Retinal pigment epithelial cell (primary cell): ENCODE measurements around the gene KIAA1671.

Source experiments
- DNase-seq: peaks from one replicate; pipeline ENCODE4 v3.0.0-alpha.2; 2010; ENCODE audit warnings: low read depth
- H3K4me3 ChIP-seq: 2 replicates; pipeline ENCODE4 v1.5.1; 2011; ENCODE audit warnings: mild to moderate bottlenecking, low read length, control low read depth, moderate library complexity
- TF ChIP-seq, protein P1 (sequence below): conservative IDR thresholded peaks from 2 replicates; pipeline ENCODE4 v1.5.1; 2011; ENCODE audit warnings: low read depth, low read length, control low read depth, inconsistent platforms

The KIAA1671 gene

DNA sequence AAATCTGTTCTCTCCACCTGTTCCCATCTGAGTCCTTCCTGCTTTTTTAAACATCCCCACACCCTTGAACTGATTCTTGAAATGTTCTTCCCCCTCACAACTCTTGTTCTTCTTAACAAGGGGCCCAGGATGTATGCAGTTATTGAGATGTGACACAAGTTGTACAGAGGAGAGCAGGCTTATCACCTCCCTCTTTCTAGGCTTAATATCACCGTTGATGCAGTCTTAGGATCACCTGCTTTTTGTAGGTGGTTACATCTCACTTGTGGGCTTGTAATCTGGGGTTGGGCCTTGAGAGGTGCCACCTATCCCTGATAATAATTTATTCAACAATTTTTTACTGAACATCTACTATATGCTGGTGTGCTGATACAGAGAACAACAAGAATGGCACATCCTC, 253.3 kb downstream of the KIAA1671 start:
- H3K4me3 ChIP-seq: no peak overlapping the region
- TF ChIP-seq, protein P1, sequence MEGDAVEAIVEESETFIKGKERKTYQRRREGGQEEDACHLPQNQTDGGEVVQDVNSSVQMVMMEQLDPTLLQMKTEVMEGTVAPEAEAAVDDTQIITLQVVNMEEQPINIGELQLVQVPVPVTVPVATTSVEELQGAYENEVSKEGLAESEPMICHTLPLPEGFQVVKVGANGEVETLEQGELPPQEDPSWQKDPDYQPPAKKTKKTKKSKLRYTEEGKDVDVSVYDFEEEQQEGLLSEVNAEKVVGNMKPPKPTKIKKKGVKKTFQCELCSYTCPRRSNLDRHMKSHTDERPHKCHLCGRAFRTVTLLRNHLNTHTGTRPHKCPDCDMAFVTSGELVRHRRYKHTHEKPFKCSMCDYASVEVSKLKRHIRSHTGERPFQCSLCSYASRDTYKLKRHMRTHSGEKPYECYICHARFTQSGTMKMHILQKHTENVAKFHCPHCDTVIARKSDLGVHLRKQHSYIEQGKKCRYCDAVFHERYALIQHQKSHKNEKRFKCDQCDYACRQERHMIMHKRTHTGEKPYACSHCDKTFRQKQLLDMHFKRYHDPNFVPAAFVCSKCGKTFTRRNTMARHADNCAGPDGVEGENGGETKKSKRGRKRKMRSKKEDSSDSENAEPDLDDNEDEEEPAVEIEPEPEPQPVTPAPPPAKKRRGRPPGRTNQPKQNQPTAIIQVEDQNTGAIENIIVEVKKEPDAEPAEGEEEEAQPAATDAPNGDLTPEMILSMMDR: no peak
- no peak for DNase-seq

DNA sequence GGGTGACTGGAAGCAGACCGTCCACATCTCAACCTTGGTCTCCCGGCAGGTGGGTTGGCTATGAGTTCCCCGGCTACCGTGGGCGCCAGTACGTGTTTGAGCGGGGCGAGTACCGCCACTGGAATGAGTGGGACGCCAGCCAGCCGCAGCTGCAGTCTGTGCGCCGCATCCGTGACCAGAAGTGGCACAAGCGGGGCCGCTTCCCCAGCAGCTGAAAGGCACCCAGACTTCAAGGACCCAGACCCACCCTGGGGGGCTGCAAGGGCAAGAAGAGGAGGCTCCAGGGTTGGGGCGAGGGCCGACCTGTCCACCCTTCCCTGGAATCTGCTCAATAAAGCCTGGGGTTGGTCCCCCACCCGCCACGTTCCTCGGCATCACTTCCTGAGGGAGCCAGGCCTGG, 254.5 kb downstream of the KIAA1671 start:
- no peak for DNase-seq
- no peak overlapping the region for H3K4me3 ChIP-seq
- TF ChIP-seq, protein P1: no peak

DNA sequence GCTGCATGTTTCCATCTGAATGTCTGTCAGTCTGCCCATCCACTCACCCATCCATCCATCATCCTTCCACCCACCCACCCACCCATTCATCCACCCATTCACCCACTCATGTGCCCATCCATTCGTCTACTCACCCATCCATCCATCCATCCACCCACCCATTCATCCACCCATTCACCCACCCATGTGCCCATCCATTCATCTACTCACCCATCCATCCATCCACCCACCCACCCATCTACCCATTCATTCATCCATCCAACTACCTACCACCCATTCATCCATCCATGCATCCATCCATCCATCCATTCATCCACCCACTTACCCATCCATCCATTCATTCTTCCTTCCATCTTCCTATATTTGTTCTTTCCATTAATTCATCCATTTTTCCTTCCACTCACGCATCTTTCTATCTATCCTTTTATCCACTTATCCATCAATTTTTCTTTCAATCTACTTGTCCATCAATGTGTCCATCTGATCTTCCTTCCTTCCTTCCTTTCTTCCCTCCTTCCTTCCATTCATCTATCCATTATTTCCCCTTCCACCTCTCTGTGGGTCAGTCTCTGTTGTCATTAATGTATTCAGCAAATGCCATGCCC, 255.1 kb downstream of the KIAA1671 start:
- DNase-seq: no peak
- H3K4me3 ChIP-seq: no peak overlapping the region
- TF ChIP-seq, protein P1: no peak

DNA sequence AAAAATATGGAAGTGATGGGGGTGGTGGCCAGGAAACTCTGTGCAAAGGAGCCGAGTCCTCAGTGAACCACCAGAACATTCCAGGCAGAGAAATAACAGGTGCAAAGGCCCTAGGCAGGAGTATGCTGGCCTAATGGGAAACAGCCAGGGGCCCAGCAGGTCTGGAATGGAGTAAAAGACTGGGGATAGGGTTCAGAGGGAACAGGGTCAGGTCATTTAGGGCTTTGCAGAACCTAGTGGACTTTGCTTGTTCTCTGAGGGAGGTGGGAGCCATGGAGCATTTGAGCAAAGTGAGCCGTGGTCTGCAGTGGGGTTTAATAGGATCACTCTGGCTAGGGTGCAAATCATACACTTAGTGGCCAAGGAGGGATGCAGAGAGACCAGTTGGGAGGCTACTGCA, 255.8 kb downstream of the KIAA1671 start:
- TF ChIP-seq, protein P1: no peak
- no peak for DNase-seq
- H3K4me3 ChIP-seq: no peak overlapping the region

DNA sequence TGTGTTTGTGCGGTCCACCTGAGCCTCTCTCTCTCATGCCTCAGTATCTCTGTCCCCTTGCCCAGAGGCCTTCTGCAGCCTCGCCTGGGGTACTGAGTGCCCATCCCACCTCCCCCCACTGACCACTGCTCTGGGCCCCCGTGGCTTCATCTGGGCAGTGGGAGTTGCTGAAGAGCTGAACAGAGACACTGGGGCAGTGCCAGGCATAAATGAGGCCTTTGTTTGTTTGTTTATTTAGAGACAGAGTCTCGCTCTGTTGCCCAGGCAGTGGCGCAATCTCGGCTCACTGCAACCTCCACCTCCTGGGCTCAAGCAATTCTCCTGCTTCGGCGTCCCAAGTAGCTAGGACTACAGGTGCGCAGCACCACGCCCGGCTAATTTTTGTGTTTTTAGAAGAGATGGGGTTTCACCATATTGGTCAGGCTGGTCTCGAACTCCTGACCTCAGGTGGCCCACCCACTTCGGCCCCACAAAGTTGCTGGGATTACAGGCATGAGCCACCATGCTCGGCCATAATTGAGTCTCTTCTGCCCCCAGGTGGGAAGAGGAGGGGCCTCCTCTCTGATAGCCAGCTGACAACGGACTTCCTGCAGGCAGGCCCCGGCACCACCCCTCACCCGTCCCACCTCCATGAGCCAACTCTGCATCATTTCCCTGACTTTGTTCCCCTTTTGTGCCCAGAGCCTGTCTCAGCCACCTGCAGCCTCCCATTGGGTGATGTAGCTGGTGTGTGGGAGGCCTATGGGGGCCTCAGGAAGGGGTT, 256.4 kb downstream of the KIAA1671 start:
- H3K4me3 ChIP-seq: no peak overlapping the region
- TF ChIP-seq, protein P1: no peak
- DNase-seq: no peak

DNA sequence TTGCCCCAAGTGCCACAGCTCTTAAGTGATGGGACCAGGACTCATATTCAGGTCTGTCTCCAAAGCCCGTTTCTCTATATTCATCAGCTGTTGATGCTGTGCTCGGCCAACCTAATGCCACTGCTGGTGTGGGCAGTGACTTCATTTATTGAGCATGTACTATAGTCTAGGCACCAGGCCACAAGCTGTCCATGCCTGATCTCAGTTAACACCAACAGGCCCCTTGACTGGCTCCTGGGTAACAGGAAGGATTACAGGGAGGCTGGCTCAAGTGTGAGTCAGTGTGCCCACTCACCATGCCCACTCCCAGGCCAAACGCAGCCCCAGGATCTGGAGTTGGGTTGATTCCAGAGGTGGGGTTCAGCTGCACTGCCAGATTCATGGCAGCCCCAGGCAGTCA, 258.3 kb downstream of the KIAA1671 start:
- no peak overlapping the region for H3K4me3 ChIP-seq
- TF ChIP-seq, protein P1: no peak
- no peak for DNase-seq

DNA sequence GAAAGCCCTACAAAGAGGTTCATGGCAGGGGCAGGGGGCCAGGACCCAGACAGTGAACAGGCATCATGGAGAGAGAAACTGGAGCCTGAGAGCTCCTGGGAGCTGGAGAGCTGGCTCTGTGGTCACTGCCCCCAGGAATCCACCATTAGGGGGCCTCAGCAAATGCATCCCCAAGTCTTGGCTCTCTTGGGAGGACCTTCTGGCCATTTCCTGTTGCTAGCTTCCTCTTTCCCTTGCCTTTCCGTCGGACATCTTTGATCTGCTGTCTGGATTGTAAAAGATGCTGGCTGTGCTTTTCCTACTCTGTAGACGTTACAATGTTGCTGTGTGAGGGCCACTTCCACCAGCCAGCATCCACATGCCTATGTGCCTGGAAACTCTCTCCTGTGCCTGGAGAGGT, 259.8 kb downstream of the KIAA1671 start:
- no peak overlapping the region for H3K4me3 ChIP-seq
- TF ChIP-seq, protein P1: peak; percentile 7
- DNase-seq: no peak
